RPMI8226 (cell line): Measurements from ENCODE around the gene RAB11FIP4.

ENCODE experiments used
- DNase-seq: peaks from one replicate; pipeline ENCODE4 v3.0.0-alpha.2; 2015

Gene RAB11FIP4

GRCh38 chr17:31412511-31412910, 21.0 kb downstream of the RAB11FIP4 start:
- no peak for DNase-seq

GRCh38 chr17:31413081-31413799, 21.8 kb downstream of the RAB11FIP4 start:
- DNase-seq: no peak

GRCh38 chr17:31413874-31414549, 22.5 kb downstream of the RAB11FIP4 start:
- DNase-seq: no peak

GRCh38 chr17:31414550-31414918, 23.1 kb downstream of the RAB11FIP4 start:
- DNase-seq: no peak

GRCh38 chr17:31415004-31415454, 23.6 kb downstream of the RAB11FIP4 start:
- no peak for DNase-seq

- no peak for DNase-seq
Measured at GRCh38 chr17:31415640-31416502, 24.4 kb downstream of the RAB11FIP4 start.

GRCh38 chr17:31416503-31416923, 25.0 kb downstream of the RAB11FIP4 start:
- no peak for DNase-seq

GRCh38 chr17:31417051-31417792, 25.7 kb downstream of the RAB11FIP4 start:
- no peak for DNase-seq

GRCh38 chr17:31418773-31419350, 27.4 kb downstream of the RAB11FIP4 start:
- no peak for DNase-seq

- DNase-seq: no peak
Measured at GRCh38 chr17:31422443-31422842, 31.0 kb downstream of the RAB11FIP4 start.

- DNase-seq: no peak
Measured at GRCh38 chr17:31424944-31425281, 33.4 kb downstream of the RAB11FIP4 start.

GRCh38 chr17:31425282-31426040, 34.0 kb downstream of the RAB11FIP4 start:
- no peak for DNase-seq

- DNase-seq: peak; percentile 86
Measured at GRCh38 chr17:31427684-31428083, 36.2 kb downstream of the RAB11FIP4 start.

GRCh38 chr17:31428111-31428510, 36.6 kb downstream of the RAB11FIP4 start:
- peak; percentile 38 for DNase-seq

GRCh38 chr17:31428512-31428911, 37.0 kb downstream of the RAB11FIP4 start:
- no peak for DNase-seq

- DNase-seq: no peak
Measured at GRCh38 chr17:31431098-31431851, 39.8 kb downstream of the RAB11FIP4 start.

- DNase-seq: no peak
Measured at GRCh38 chr17:31431852-31432658, 40.6 kb downstream of the RAB11FIP4 start.

- DNase-seq: peak; percentile 23
Measured at GRCh38 chr17:31433091-31433790, 41.8 kb downstream of the RAB11FIP4 start.
